ENCODE data around the gene PPP2R2B.

PPP2R2B gene

DNA sequence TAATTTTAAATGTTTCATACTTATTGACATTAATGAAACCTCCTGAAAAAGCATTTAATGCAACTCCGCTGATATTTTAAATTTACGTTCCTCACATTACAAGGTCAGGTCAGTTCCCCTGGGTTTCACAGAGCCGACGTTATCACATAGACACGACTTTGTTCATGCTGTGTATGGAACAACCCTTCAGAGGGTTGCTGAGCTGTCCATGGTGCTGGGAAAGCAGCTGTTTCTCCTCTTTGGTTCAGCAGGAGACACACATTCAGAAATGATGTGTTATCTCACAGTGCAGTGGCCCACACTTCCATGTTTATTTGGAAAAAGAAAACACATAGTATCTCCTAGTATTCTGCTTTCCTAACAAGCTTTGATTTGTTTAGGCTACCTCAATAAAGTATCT is 53.5 kb downstream of the PPP2R2B start:
- DNase-seq (ENCODE audit: low spot score) = no peak

DNA sequence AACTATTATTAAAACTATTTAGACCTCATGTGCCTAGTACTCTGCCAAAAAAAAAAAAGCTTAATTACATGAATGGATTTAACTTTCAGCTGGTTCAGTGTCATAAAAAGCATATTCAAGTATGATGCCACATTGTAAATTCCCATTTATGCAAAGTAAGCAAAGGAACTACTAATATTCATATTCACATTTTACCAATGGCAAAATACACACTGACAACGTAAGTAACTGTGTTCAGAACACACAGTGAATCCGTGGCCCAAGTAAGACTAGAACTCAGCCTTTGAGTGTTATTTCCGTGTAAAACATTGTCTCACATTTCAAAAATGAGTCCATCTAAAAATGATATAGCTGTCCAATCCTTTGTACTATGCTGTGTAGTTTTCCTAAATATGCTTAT is 56.8 kb downstream of the PPP2R2B start:
- DNase-seq (ENCODE audit: low spot score) = no peak

DNA sequence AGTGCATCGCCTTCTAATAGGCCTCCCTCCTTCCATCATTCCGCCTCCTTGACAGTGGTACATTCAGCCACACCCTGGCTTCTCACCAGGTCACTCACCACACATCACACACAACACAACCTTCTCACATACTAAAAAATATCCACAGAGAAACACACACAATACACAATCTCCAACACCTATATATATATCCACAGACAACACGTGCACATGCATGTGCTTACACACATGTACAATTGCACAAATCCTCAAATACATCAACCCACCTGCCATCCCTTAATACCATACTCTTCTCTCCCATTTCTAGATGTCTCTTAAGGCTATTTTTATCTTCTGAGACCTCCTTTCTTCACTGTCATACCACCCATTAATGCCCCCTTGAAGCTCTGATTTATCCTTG is 57.6 kb downstream of the PPP2R2B start:
- DNase-seq (ENCODE audit: low spot score) = no peak

DNA sequence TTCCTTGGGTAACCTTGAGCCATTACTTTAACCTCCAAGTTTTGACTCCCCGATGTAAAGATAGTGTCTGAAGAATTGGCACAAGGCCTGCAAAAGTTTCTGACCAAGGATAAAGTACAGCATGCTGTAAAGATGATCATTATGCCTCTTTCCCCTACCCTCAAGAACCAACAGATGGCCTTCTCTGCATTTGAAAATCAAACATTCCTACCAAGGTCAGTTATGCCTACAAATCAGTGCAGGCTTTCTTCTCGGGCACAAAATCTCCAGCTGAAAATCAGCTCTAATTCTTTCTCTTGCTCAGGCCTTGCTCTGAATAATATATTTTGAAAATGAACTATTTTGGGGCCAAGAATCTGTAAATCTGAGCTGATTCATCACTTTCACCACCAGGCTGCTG is 59.7 kb downstream of the PPP2R2B start:
- no peak for DNase-seq (ENCODE audit: low spot score)

DNA sequence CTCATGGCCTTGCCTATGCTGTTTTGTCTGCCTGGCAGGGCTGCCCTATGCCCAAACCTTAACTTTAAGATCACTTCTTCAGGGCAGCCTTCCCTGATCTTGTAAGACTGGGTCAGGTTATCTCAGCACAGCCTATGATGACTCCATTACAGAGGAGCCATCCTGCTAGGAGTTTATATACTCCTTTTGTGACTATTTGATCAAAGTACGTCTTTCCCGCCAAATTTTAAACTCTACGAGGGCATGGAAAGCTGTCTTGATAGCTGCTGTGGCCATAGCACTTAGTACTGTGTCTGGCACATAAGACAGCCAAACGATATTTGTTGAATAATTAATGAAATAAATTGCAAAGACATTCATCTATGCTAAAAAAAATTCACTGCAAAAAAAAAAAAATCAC is 60.6 kb downstream of the PPP2R2B start:
- no peak for DNase-seq (ENCODE audit: low spot score)

DNA sequence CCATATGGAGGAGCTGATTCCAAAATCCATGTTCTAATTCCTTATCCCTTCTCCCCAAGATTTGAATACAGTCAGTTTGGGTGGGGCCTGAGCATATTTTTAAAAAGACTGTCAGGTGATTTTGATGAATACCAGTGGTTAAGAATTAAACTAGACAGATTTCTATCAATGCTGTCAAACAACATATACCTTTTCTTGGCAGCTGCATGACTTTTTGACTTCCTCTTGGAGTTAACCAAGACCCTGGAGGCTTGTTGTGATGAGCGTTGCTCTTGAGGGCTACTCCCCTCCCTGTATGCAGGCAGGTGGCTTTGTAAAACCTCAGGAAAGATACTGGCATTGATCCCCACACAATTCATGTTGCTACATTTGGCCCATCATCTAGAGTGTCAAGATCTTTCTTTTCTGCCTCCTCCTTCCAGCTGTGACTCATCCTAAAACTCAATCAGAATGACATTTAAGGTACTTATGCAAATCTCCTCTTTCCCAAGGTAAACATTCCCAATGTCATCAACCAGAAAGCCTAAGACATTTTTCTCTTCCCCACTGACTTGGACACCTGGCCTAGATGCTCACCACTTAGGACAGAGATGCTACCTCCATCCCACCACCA is 61.7 kb downstream of the PPP2R2B start:
- no peak for DNase-seq (ENCODE audit: low spot score)

DNA sequence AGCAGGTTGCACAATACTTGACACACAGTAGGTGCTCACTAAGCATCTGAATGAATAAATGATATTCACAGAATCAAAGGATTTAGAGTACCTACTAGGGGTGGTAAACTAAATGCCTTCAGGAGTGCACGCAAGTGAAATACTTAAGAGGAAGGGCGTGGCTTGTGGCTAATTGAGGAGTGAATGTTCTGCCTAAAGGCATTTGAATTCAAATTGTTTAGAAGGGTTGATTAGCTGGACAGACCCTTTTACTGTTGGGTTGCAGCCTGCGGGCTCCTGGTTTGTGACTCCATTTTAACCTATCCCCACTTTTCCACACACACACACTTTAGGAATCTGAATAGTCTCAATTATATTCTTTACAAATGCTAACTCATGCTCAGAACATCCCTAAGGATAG is 63.1 kb downstream of the PPP2R2B start:
- no peak for DNase-seq (ENCODE audit: low spot score)

DNA sequence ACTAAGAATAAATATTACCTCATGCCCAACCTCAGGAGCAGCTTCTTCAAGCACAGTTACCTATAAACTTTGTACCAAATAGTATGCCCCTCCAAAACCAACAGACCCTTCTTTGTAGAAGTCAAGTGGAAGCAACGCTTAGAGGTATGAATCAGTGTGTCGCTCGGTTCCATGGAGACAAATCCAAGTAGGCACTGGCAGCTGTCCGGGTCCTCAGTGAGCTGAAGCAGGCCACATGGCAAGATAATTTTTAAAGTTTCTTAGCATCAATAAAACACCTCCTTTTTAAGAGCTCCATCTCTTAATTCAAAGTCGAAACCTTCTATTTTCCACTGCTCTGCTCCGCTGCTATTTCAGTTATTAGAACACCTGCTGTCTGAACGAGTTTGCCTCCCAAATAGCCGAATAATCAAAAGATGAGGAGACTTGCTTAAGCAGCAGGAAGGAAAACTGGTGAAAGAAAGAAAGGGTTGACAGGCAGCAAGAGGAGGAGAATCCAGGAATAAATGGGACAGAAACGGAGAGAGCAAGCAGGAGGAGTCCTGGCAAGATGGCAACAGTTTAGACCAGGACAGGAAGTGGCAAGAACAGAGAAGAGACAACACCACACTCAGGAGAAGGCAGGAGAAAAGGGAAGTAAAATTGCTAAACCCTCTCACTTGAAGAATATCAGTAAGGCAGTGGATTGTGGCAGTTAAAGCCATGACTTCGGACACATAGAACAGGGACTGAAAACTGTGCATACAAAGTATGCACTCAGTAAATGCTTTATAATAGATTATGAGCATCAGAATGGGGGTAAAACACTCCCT is 65.0 kb downstream of the PPP2R2B start:
- DNase-seq (ENCODE audit: low spot score) = peak; percentile 48

DNA sequence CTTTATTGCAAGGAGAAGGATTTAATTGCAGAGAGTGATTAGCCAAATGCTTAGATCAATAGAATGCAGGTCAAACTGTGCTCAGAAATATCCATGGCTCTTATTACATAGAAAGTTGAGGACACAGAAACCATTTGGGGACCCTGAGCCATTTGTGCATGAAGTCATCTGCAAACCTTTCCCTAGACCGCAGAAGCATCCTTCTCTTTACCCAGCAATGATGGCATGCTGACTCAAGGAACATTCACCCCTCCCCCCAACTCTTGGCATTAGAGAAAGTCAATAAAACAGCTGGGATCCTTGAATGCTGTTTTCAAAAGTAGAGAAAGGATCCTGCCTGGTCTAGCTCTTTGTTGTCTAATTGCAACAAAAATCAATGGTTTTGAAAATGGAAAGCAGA is 73.5 kb downstream of the PPP2R2B start:
- no peak for DNase-seq (ENCODE audit: low spot score)

DNA sequence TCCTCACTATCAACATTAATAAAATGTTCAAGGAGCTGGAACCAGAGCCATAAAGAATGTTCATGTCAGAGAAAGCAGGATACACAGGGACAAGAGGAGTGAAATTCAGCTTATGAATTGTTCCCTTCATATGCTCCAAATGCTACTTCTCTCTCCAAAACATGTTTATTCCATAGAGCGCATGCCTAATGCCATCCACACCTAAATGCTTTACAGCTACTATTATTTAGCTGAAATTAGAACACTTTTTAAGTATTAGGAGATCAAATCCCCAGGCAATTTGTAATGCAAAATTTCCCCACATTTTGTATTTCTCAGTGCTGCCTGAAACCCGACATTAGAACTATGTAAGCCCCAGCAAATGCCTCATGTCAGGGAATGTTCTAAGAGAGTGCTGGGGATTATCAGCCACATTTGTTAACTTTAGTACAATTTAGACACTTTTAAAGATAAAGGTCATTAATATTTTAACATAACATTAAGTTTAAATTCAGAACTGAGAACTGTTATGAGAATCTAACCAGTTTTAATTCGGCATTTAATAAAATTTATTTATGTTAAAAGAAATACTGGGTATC is 75.5 kb downstream of the PPP2R2B start:
- no peak for DNase-seq (ENCODE audit: low spot score)

DNA sequence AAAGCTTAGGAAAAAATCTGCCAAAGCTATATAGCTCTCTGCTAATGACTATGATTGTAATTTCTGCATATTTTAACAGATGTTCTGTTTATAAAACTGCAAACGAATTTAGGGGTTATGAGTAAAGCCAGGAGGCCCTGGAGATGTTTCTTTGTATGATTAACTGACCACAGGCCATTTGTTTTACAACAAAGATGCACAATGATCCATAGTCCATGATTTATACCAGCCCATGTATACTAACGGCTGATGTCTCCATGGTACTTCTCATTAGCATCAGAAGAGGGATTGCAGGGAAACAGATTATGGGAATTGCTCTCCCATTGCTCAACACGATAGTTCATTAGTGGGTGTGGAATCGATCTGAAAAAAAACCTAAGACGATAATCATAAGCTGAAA is 78.9 kb downstream of the PPP2R2B start:
- DNase-seq (ENCODE audit: low spot score) = no peak

DNA sequence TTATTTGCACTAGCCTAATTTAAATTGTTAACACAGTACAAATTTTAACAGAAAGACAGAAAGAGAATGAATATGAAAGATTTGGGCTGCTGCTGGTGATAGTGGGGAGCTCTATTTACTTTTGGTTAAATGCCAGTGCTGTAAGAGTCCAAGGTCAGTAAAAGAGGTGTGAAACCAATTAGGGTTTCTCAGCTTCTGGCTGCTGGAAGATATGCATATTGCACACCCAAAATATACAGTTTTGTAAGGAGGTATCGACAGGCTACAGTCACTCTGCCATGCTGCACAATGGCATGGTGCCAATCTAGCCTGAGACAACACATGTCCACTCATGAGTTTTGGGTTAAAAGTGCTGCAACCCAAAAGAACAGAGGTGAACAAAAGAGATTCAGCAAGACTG is 79.3 kb downstream of the PPP2R2B start:
- no peak for DNase-seq (ENCODE audit: low spot score)

DNA sequence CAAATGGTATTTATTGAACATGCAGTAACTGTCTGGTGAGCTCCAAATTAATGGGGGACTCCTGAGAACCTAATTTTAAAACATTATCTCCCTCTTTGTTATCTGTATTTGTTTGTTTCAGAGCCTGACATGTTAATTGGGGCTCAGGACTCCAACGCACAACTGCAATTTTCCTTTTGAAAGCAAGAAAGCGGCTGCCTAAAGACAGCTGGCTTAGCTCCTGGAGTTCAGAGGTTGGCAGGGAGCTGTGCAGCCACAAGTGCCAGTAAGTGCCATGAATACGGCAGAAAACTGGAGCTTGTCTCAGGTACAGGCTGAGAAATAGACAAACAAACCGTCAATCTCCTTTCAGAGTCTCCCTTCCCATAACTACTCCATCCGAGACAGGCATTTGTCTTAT is 80.9 kb downstream of the PPP2R2B start:
- no peak for DNase-seq (ENCODE audit: low spot score)

DNA sequence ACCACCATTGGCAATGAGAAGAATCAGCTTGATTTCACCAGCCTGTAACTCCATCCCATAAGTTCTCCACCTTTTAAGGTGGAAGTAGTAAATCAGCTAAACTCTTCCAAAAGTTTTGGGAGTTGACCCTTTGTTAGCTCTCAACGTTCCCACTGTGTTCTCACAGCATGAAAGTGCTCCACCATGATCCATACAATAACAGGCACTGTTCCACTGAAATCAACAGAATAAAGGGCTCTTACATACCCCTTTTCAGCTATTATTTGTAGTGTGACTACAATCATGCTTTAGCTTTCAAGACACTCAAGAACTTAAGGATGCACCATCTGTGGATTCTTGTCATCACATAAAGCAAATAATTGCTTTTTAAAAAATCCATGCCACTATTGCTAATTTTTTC is 81.6 kb downstream of the PPP2R2B start:
- DNase-seq (ENCODE audit: low spot score) = peak; percentile 62

DNA sequence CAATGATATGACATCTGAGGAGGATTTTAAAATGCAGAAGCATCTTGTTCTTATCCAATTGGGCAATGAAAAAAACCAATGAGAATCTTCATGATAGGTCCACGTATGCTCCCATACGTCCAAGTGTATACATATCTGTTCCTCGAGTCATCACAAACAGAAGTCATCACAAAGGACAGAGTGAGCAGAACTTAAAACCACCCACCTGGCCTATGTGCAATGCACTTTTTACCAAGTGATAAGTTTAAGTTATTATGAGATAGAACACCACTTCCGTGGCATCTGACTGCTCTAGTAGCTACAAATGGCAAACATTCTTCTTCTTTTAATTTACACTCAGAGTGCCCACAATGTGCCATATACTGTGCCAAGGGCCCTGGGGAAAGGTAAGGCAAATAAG is 82.4 kb downstream of the PPP2R2B start:
- DNase-seq (ENCODE audit: low spot score) = no peak

DNA sequence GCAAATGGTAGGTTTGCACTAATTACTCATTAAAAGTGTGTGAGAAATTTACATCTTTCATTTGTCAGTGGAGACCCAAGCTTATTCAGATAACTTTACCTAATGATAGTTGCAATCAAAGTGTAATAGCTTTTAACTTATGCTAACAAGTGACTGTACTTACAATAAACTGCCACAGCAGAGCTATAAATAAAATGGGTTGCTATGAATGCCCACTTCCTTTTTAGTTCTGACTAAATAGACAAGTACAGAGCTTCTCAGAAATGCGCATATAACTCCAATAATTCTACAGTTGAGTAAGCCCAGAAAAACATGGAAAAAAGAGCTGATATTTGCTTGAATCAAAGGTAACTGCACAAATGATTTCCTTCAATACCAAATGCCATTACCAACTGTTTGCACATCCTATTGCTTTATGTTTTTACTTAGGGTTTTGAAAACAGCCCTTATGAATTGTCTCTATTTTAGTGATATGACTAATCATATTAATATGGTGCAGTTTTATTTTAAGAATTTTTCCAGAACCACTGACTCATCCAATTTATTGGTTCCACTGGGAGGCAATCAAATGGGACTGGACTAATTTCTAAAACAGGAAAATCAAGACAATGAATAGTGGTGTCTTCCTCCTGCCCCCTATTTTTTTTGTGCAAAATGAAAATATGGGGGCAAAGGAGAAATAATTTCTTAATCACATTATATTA is 84.1 kb downstream of the PPP2R2B start:
- peak; percentile 49 for DNase-seq (ENCODE audit: low spot score)

DNA sequence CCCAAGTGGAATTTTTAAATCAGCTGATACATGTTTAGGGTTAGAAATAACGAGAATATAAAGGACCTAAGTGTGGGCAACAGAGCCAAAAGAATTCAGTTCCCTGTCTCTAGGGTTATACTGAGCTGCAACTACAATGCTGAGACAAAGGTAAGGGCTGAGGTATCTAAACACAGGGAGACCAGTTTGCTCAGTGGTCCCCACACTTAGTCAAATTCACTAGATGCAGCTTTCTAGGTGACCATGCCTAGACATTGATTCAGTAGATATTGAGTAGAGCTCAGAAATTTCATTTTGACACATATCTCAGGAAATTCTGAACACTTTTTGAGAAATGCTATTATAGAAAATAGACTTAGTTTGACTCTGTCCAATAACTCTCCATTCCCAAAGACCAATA is 84.8 kb downstream of the PPP2R2B start:
- DNase-seq (ENCODE audit: low spot score) = no peak

DNA sequence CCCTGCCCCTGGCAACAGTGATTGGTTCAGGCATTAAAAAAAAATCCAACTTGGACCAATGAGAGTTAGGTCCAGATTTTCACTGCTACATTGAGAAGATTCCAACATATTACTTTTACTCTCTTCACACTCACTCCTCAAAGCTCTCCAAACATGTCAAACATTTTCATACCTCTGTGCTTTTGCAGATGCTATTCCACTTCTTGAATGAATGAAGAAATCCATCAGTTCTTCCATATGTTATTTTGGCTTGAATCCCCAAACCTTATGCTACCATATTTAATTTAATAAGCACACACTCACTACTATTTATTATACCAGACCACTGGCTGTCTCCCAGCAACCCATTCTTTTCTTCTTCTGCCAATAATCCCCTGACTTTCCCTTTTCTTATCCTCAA is 87.1 kb downstream of the PPP2R2B start:
- DNase-seq (ENCODE audit: low spot score) = no peak

DNA sequence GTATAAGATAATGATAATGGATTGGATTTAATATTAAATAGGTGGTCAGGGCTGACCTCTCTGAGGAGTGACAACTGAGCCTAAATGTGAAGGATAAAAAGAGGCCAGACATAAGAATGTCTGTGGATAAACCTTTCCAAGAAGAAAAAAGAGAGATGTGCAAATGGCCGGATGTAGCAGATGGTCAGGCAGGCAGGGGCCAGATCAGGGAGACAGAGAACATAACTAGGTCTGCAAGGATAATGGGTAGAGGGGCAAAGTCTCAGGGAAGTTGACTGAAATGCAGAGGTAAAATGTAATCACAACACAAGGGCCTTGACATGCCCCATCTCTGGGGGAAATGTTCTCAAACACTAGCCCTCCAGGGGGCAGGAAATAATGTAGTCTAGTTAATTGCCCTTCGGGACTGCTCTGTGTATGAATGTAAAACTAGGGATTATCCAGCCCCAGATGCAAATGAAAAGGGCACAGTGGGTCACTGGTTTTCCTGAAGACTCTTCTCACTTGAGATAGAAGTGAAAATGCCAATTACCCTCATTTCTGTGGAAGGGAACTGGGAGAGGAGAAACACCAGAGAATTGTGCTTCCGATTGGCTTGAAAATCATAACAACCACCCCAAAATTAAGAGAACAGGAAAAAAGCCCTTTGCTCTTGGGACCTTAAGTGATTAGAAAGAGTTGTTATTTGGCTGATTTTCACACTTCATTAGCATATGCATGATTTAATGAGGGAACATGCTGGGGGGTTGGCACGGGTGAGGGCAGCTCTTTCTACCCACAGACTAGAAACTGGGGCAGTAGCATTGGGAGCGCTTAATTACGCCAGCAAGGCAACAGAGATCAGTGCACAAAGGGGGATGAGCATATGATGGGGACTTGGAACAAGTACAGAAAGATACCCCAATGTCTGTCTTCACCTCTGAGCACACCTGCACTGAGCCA is 88.6 kb downstream of the PPP2R2B start:
- no peak for DNase-seq (ENCODE audit: low spot score)

DNA sequence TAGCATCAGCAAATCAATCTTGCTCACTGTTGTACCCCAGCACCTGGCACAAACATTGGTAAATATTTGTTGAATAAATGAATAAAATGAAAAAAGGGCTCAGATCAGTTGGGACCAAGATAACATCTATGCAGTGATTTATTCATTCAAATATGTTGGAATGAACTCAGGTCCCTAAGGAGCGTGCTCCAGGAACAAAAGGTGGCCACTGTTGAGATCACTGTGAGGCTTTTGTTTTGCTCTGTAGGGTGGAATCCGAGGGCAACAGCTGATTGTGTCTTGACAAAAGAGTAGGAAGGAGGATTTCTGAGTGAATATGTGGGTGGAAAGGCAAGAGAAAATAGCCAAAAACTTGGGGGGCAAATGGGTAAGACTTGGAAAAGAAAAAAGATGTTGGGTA is 89.7 kb downstream of the PPP2R2B start:
- DNase-seq (ENCODE audit: low spot score) = peak; percentile 45

DNA sequence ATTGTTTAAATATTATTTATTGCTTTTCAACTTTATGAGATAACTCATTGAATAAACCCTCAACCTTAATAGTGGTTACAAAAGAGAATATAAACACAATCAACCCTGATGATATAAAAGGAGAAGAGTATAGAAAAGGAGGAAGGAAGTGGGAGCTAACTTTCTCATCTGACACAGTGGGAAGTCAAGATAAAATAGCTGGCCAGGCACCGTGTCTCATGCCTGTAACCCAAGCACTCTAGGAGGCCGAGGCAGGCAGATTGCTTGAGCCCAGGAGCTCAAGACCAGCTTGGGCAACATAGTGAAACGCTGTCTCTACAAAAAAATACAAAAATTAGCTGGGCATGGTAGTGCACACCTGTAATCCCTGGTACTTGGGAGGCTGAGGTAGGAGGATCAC is 93.5 kb downstream of the PPP2R2B start:
- peak; percentile 63 for DNase-seq (ENCODE audit: low spot score)

DNA sequence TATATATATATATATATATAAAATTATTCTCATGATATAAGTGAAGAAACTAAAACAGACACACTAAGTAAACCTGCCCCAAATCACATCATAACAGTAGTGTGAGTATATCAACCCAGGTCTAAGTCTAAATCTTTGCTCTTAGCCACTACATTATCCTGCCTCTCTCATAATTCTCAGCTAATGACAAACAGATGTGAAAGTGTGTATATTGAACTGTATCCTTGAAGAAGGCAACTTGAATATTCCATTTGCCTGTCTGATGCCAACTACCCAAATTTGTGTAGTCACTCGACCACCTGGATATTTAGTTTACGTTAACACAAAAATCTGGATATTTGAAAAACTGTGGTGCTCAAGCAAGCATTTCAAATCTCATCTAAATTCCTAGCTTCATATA is 97.4 kb downstream of the PPP2R2B start:
- DNase-seq (ENCODE audit: low spot score) = no peak
